GM19099 (cell line): ENCODE results near the gene PDGFA.

Experiments used
- POLR2A ChIP-seq: IDR thresholded peaks from 3 replicates; pipeline ENCODE4 v1.6.1; 2011; ENCODE audit warnings: low read depth; ENCODE audit not compliant: insufficient read length; ENCODE audit errors: extremely low read depth

Gene PDGFA

DNA sequence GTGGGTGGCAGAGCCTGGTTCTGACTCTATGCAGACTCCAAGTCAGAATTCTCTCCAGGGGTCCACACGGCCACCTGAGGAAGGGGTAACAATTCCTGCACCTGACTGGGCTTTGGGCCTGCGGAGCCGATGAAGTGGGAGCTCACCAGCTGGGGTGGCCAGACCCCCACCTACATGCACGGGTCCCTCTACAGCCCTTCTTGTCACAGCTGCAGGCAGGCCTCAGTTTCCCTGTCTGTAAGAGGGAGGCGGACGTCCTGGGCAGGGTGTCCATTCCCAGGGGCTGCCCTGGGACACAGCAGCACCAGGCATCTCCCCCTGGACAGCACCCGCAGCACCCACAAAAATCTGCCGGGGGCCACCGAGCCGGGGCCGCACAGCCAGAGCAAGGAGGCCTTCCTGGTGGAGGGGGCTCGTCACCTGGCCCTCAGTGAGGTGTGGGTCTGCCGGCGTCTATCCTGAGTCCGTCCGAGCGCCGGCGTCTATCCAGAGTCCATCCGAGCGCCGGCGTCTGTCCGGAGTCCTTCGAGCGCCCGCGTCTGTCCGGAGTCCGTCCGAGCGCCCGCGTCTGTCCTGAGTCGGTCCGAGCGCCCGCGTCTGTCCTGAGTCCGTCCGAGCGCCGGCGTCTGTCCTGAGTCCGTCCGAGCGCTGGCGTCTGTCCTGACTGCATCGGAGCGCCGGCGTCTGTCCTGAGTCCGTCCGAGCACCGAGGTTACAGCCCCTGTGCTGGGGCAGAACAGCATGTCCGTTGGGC is 65.1 kb downstream of the PDGFA start:
- TF ChIP-seq POLR2A = no peak

GRCh38 chr7:453597-454306 is 65.9 kb downstream of the PDGFA start:
- no peak for TF ChIP-seq POLR2A

- no peak for TF ChIP-seq POLR2A
These were observed 66.7 kb downstream of the PDGFA start for GRCh38 chr7:452791-453455.

DNA sequence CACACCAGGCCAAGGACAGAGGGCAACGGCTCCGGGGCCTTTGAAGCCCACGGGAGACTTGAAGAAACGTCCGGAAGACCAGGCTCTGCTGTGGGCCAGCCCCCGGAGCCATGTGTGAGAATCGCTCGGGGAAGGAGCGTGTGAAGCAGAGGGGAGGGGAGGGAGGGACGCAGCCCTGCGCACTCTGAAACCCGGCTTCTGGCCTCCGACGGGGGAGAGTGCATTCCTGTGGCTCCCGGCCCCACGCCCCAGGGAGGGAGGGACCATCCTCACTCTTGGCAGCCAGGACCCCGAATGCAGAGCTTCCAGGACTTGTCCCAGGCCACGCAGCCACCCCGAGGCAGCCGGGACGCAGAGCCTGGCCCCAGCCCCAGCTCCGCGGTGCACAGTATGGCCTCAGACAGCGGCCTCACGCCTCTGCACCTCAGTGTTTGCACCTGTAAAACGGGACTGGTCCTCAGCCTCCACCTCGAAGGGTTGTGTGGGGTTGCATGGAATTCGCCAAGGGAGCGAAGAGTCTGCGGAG is 67.4 kb downstream of the PDGFA start:
- TF ChIP-seq POLR2A = no peak

- no peak for TF ChIP-seq POLR2A
These were observed 68.1 kb downstream of the PDGFA start for GRCh38 chr7:451255-452225.

GRCh38 chr7:450741-451140 is 68.9 kb downstream of the PDGFA start:
- TF ChIP-seq POLR2A = no peak

DNA sequence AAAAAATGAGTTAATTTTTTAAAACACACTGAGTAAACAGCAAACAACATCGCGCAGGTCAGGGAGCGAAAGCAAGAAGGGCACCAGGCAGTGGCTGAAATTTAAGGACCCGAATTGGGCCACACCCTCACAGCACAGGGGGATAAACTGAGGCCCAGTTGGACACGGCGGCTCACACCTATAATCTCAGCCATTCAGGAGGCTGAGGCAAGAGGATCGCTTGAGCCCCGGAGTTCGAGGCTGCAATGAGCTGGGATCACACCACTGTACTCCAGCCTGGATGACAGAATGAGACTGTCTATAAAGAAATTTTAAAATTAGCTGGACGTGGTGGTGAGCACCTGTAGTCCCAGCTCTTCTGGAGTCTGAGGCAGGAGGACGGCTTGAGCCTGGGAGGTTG is 69.6 kb downstream of the PDGFA start:
- no peak for TF ChIP-seq POLR2A

DNA sequence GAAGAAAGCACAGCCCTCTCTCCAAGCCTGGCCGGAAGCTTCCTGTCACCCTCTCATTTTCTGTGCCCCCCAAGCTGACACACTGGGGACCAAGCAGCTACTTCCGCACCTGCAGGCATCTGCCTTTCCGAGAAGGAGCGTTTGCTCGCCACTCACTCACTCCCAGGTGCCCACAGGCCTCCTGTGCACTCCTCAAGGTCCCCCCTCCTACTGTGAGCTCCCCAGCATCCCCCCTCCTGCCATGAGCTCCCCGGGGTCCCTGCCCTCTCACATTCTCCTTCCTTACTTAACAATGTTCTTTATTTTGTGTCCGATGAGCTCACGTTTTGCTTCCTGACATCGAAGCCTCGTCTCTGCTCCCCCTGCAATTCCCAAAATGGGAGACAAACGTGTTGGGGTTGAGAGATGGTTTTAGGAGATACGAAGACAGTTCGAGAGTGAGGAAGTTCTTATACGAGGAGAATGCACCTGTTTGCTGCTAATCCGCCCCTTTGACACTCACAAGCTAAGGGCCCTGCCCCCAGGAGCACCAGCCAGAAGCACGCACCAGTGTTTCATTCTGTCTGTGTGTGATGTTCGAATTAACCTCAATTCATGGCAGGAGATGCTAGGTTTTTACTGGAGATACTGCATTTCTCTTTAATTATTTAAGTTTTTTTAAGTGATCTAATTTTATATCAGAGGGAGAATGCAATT is 70.2 kb downstream of the PDGFA start:
- TF ChIP-seq POLR2A = no peak

GRCh38 chr7:447523-447922 is 72.1 kb downstream of the PDGFA start:
- TF ChIP-seq POLR2A = no peak
